H9 (cell line): ENCODE results near the gene C2orf72. TPM values are rescaled to one million over a fixed set of nuclear protein-coding genes. Genes with fewer than 3 reads are reported as not detected.

Source experiments
- DNase-seq: peaks from one replicate; pipeline ENCODE4 v3.0.0-alpha.2; 2017
- H2AFZ ChIP-seq: one replicate; pipeline ENCODE4 v1.6.1; 2013; ENCODE audit warnings: mild to moderate bottlenecking, low read length, control low read depth, moderate library complexity
- H2AK5ac ChIP-seq: 2 replicates; pipeline ENCODE4 v1.6.1; 2013; ENCODE audit warnings: low read length, control low read depth, mixed read lengths; ENCODE audit not compliant: insufficient read length
- H2BK120ac ChIP-seq: one replicate; pipeline ENCODE4 v1.6.1; 2013; ENCODE audit warnings: low read depth, mild to moderate bottlenecking, low read length, control low read depth, inconsistent platforms; ENCODE audit not compliant: poor library complexity, severe bottlenecking
- H2BK12ac ChIP-seq: 2 replicates; pipeline ENCODE4 v1.6.1; 2013; ENCODE audit warnings: low read length, control low read depth, mixed read lengths, low read depth; ENCODE audit not compliant: insufficient read length
- H2BK15ac ChIP-seq: 2 replicates; pipeline ENCODE4 v1.6.1; 2013; ENCODE audit warnings: low read depth, low read length, control low read depth
- H2BK20ac ChIP-seq: one replicate; pipeline ENCODE4 v1.6.1; 2013; ENCODE audit warnings: low read depth, mild to moderate bottlenecking, low read length, control low read depth, inconsistent platforms; ENCODE audit not compliant: poor library complexity, severe bottlenecking
- H2BK5ac ChIP-seq: 2 replicates; pipeline ENCODE4 v1.6.1; 2013; ENCODE audit warnings: low read length, control low read depth, mixed read lengths; ENCODE audit not compliant: insufficient read length
- H3K14ac ChIP-seq: 2 replicates; pipeline ENCODE4 v1.6.1; 2013; ENCODE audit warnings: low read length, control low read depth; ENCODE audit not compliant: insufficient read depth
- H3K18ac ChIP-seq: 2 replicates; pipeline ENCODE4 v1.6.1; 2013; ENCODE audit warnings: low read depth, mild to moderate bottlenecking, mixed read lengths, low read length, control low read depth; ENCODE audit not compliant: insufficient read length
- H3K23ac ChIP-seq: 2 replicates; pipeline ENCODE4 v1.6.1; 2013; ENCODE audit warnings: low read length, control low read depth, mixed read lengths, low read depth; ENCODE audit not compliant: insufficient read length
- H3K23me2 ChIP-seq: 2 replicates; pipeline ENCODE4 v1.6.1; 2013; ENCODE audit warnings: low read depth, mild to moderate bottlenecking, mixed read lengths, low read length, control low read depth; ENCODE audit not compliant: insufficient read length, poor library complexity, severe bottlenecking
- H3K27ac ChIP-seq: 2 replicates; pipeline ENCODE4 v1.5.1; 2013; ENCODE audit warnings: low read length, control low read depth, mixed read lengths, low read depth; ENCODE audit not compliant: insufficient read length
- H3K27me3 ChIP-seq: 2 replicates; pipeline ENCODE4 v1.6.1; 2013; ENCODE audit warnings: low read length, control low read depth, inconsistent platforms; ENCODE audit not compliant: insufficient read depth
- H3K4ac ChIP-seq: 2 replicates; pipeline ENCODE4 v1.6.1; 2013; ENCODE audit warnings: low read depth, mild to moderate bottlenecking, control low read depth, inconsistent platforms, low read length, moderate library complexity
- H3K4me1 ChIP-seq: 2 replicates; pipeline ENCODE4 v1.6.1; 2013; ENCODE audit warnings: low read length, control low read depth, inconsistent platforms; ENCODE audit not compliant: insufficient read depth
- H3K4me2 ChIP-seq: 2 replicates; pipeline ENCODE4 v1.6.1; 2013; ENCODE audit warnings: low read length, control low read depth, mixed read lengths; ENCODE audit not compliant: insufficient read length, insufficient read depth
- H3K56ac ChIP-seq: 2 replicates; pipeline ENCODE4 v1.6.1; 2013; ENCODE audit warnings: low read depth, mild to moderate bottlenecking, mixed read lengths, low read length, control low read depth; ENCODE audit not compliant: insufficient read length
- H3K79me1 ChIP-seq: 2 replicates; pipeline ENCODE4 v1.6.1; 2013; ENCODE audit warnings: low read depth, mild to moderate bottlenecking, moderate library complexity, low read length, control low read depth, inconsistent platforms; ENCODE audit not compliant: insufficient read depth, poor library complexity, severe bottlenecking
- H3K79me2 ChIP-seq: 2 replicates; pipeline ENCODE4 v1.6.1; 2013; ENCODE audit warnings: low read length, control low read depth, inconsistent platforms; ENCODE audit not compliant: insufficient read depth
- H3K9ac ChIP-seq: 2 replicates; pipeline ENCODE4 v1.6.1; 2013; ENCODE audit warnings: low read length, control low read depth, mixed read lengths; ENCODE audit not compliant: insufficient read length; ENCODE audit errors: extremely low read depth
- H3K9me3 ChIP-seq: one replicate; pipeline ENCODE4 v1.6.1; 2013; ENCODE audit warnings: low read depth, low read length, inconsistent platforms; ENCODE audit not compliant: control insufficient read depth
- H3T11ph ChIP-seq: one replicate; pipeline ENCODE4 v1.6.1; 2013; ENCODE audit warnings: mild to moderate bottlenecking, low read length, control low read depth, inconsistent platforms
- H4K20me1 ChIP-seq: one replicate; pipeline ENCODE4 v1.6.1; 2013; ENCODE audit not compliant: control insufficient read depth, insufficient read length, insufficient read depth
- H4K5ac ChIP-seq: 2 replicates; pipeline ENCODE4 v1.6.1; 2013; ENCODE audit warnings: low read depth, mild to moderate bottlenecking, mixed read lengths, low read length, control low read depth; ENCODE audit not compliant: insufficient read length
- H4K8ac ChIP-seq: replicated peaks from 2 replicates; pipeline ENCODE4 v1.6.1; 2013; ENCODE audit warnings: low read length, control low read depth, mixed read lengths, low read depth; ENCODE audit not compliant: insufficient read length
- H4K91ac ChIP-seq: 2 replicates; pipeline ENCODE4 v1.6.1; 2013; ENCODE audit warnings: low read depth, mild to moderate bottlenecking, moderate library complexity, mixed read lengths, low read length, control low read depth; ENCODE audit not compliant: insufficient read length
- H3K27ac Mint-ChIP-seq, 3 experiments: 2 replicates in 2 of 3; 3 replicates in 1 of 3; pipeline ENCODE4 v1.8.0; 2020 to 2021; ENCODE audit warnings: mixed read lengths in 3 of 3, mild to moderate bottlenecking in 1 of 3, moderate library complexity in 1 of 3
- H3K27me3 Mint-ChIP-seq: 2 replicates; pipeline ENCODE4 v1.8.0; 2021; ENCODE audit warnings: low read depth, mild to moderate bottlenecking, moderate library complexity, mixed read lengths
- H3K36me3 Mint-ChIP-seq, 3 experiments: 2 replicates in 2 of 3; 3 replicates in 1 of 3; pipeline ENCODE4 v1.8.0; 2020 to 2021; ENCODE audit warnings: low read depth in 3 of 3, mixed read lengths in 3 of 3; ENCODE audit not compliant: insufficient read depth in 1 of 3
- H3K4me1 Mint-ChIP-seq, 2 experiments: 2 replicates each; pipeline ENCODE4 v1.8.0; 2020; ENCODE audit warnings: mixed read lengths in 2 of 2
- H3K4me3 Mint-ChIP-seq, 2 experiments: 2 replicates in 1 of 2; 3 replicates in 1 of 2; pipeline ENCODE4 v1.8.0; 2020 to 2021; ENCODE audit warnings: mild to moderate bottlenecking in 2 of 2, mixed read lengths in 2 of 2, moderate library complexity in 1 of 2
- H3K9me3 Mint-ChIP-seq, 2 experiments: 2 replicates in 1 of 2; 3 replicates in 1 of 2; pipeline ENCODE4 v1.8.0; 2020; ENCODE audit warnings: mild to moderate bottlenecking in 2 of 2, mixed read lengths in 2 of 2, moderate library complexity in 1 of 2
- CTCF ChIP-seq: fragments of 200-600 bp; sonication (generic); conservative IDR thresholded peaks from 3 replicates; pipeline ENCODE4 v1.8.0; 2021; ENCODE audit warnings: antibody characterized with exemption, mild to moderate bottlenecking
- whole genome bisulfite sequencing: extraction: QIAGEN DNeasy Blood & Tissue Kit; methylation state at CpG from one replicate; pipeline ENCODE4 v1.1.7; 2013; ENCODE audit warnings: missing lambda C conversion rate, low lambda C conversion rate, mixed read lengths; ENCODE audit not compliant: insufficient read length; ENCODE audit errors: extremely low coverage; 5-methylcytosine and 5-hydroxymethylcytosine counted together
- total RNA-seq: library from RNA; stranded (reverse); gene quantifications from 2 replicates; pipeline ENCODE4 v1.2.1, GENCODE V29; 2021

Gene C2orf72
- total RNA-seq, 1 experiment from 2014 or later, result 1.0 TPM

DNA sequence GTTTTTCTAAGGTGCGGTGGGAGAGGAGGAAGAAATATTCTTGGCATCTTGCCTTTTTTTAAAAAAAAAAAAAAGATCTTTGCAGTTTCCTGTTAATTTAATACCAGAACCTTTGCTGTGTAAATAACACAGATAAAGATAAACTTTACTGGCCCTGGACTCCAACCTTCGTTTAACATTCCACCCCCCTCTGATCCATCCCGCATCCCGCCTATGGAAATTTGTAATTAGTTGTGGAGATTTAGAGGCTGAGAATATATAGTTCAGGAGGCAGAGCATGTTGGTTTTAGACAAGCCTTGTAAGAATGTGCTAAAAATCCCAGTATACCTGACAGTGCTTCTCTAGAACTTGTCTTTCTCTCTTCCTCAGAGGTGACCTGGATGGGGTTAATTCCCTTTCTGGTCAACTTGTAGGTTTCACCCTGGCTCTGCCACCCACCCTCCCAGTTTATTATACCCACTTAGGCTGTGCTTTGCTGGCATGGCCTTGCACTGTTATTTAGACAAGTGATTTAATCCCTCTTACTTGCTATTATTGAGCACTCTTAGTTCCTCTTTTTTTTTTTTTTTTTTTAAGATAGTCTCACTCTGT, 2.9 kb upstream of the C2orf72 start:
- Mint-ChIP-seq H3K9me3 (no peaks in the 10 kb centered on the region), H3K4me3 (no peak overlapping the region), H3K27ac (no peak overlapping the region), H3K4me1 (peaks cover 8 to 10% of the 10 kb centered on the region in 2 experiments; a peak in 3 of 4 replicates), H3K36me3 (no peaks in the 10 kb centered on the region), H3K27me3 (peaks cover 75% of the 10 kb centered on the region)
- no CpG with 5 or more reads among the region's 4 CpGs for WGBS
- Histone ChIP-seq H3T11ph (no peak overlapping the region), H3K23me2 (peaks cover 10% of the 10 kb centered on the region), H2BK5ac (no peak overlapping the region), H3K27me3 (peaks cover 22% of the 10 kb centered on the region), H2AK5ac (no peak overlapping the region), H3K23ac (no peak overlapping the region), H3K18ac (no peak overlapping the region), H3K56ac (no peak overlapping the region), H3K9me3 (no peaks in the 10 kb centered on the region), H4K20me1 (no peaks in the 10 kb centered on the region), H4K5ac (no peak overlapping the region), H4K8ac (no peak overlapping the region), H2BK12ac (no peak overlapping the region), H3K4me1 (no peaks in the 10 kb centered on the region; the same call in 1 of the 2 replicates), H2BK20ac (no peak overlapping the region), H3K4me2 (no peak overlapping the region), H3K14ac (no peak overlapping the region), H4K91ac (no peak overlapping the region), H3K27ac (no peak overlapping the region), H3K79me1 (no peaks in the 10 kb centered on the region), H3K79me2 (no peaks in the 10 kb centered on the region), H3K9ac (no peak overlapping the region), H2AFZ (no peak overlapping the region), H3K4ac (no peak overlapping the region), H2BK15ac (no peak overlapping the region), H2BK120ac (no peak overlapping the region)
- no peak for TF ChIP-seq CTCF
- no peak for DNase-seq
